Endothelial cell of umbilical vein (primary cell): Measurements from ENCODE around the gene ACP1.

ENCODE experiments used
- JUN ChIP-seq: IDR thresholded peaks from 2 replicates; pipeline ENCODE4 v1.6.1; 2011; ENCODE audit warnings: borderline replicate concordance, low read depth; ENCODE audit not compliant: insufficient read length, insufficient read depth
- POLR2A ChIP-seq: IDR thresholded peaks from 2 replicates; pipeline ENCODE4 v1.6.1; 2012; ENCODE audit warnings: low read depth, mild to moderate bottlenecking, control low read depth, low read length

DNA sequence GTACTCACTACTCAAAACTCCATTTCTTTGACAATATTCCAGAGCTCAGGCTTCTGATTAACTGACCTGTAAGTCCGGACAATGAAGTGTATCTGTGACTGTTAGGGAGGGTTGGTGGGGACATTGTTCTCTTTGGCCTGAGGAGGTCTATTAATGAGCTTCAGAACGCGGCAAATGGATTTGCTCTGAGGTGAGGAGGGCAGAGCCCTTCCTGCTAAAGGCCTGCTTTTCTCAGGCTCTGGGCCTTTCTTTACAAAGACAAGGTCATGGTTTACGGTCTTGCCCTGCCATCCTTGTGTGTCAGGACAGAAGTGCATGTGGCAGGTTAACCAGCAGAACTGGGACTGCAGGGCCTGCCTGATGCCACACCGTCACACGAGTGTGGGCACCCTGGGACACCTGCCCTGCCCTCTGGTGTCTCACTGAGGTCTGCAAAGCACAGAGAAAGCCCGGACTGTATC, 15.9 kb downstream of the ACP1 start:
- TF ChIP-seq JUN (no peak), POLR2A (no peak)
